Measurements from ENCODE around the gene MKKS.
A peak's percentile ranks its signal among the peaks of the same experiment; 100 is the strongest.

Gene MKKS

DNA sequence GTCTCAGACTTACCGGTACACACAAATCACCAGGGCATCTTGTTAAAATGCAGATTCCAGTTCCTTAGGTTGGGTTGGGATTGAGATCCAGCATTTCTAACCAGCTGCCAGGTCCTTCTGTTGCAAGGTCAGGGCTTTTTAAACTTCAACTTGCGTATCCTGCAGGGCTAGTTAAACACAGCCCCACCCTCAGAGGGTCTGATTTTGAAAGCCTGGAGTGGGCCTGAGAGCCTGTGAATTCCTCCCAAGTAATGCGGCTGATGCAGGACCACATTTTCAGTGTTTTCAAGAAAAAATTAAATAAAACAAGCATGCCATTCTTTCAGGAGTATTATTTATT lies 65.3 kb downstream of the MKKS start:
- no peak for DNase-seq (ENCODE audit: low read depth)

DNA sequence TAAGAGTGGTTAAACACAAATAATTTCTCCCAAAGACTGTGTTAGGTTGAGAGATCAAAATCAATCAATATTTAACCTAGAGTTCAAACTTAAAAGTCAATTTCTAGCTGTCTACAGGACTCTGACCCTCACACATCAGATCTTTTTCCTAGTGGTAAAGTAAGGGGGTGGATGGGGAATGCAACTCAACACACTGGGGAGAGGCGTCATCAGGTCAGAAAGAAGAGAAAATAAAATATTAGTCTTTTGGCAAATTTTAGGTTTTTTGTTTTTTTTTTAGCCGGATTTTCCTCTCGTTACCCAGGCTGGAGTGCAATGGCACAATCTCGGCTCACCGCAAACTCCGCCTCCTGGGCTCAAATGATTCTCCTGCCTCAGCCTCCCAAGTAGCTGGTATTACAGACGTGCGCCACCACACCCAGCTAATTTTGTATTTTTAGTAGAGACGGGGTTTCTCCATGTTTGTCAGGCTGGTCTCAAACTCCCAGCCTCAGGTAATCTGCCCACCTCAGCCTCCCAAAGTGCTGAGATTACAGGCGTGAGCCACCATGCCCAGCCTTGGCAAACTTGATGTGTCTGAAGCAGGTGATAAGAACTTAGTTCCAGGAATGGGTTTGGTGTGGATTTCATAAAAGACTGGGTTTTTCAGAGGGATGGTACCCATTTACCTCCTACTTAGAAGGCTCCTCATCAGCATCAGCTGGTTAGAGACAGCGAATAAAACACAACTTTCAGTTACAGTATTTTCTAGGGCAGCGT lies 65.9 kb downstream of the MKKS start:
- DNase-seq (ENCODE audit: low read depth), result no peak

DNA sequence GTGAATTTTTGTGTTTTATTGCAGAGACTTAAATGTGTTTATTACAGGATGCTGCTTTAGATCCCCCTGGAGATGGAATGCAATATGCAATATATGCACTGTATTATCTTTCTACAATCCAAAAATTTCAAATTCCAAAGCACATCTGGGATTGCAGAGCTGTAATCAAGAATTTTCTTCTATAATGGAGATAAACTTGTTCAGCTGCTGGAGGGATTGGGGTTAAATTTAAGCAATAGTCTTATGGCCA lies 66.4 kb downstream of the MKKS start:
- no peak for DNase-seq (ENCODE audit: low read depth)

DNA sequence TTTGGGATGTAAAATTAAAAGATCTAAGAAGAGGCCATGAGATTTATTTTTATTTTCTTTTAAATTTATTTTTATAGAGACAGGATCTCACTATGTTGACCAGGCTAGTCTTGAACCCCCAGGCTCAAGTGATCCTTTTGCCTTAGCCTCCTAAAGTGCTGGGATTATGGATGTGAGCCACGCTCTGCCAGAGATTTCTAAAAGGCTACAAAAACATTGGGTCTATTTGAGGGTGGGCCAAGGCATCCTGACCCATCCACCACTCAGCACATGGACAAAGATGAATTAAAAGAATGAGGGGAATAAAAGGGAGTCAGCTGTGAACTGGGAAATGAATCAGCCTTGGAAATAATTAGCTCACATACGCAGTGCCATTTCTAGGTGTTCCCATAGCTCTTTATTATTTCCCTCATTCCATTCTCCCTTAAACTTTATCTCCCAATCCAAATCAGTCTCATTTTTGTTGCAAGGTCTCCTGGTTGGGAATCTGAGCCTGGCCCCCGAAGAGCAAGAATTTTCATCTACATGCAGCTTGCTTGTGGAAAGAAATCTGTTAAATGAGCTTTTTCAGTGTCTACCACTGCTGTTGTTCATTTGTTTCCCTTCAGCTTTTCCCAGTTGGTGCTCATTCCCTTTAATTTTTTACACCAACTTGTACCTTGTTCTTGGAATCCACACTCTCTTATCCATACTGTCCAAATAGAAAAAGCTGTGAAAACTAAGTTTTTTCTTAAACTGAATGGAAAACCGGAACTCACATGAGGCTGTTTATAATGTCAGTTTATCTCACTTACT lies 66.9 kb downstream of the MKKS start:
- no peak for DNase-seq (ENCODE audit: low read depth)

DNA sequence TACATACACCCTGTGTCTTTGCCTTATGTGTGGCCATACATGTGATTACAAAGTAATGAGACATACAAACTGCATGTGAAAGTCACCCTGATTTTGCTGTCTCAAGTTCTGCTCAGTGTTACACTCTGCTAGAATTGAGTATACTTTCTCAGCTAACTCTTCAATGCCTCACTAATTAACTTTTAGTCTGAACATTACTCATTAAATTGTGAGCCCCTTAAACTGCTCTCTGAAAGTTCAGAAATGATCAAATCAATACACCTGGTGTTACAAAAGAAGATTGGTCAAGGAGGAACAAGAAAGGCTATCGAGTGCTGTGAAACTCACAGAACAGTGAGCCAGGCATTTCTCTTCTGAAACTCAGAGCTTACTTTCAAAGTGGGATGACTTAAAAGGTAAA lies 71.3 kb downstream of the MKKS start:
- DNase-seq (ENCODE audit: low read depth), result no peak

DNA sequence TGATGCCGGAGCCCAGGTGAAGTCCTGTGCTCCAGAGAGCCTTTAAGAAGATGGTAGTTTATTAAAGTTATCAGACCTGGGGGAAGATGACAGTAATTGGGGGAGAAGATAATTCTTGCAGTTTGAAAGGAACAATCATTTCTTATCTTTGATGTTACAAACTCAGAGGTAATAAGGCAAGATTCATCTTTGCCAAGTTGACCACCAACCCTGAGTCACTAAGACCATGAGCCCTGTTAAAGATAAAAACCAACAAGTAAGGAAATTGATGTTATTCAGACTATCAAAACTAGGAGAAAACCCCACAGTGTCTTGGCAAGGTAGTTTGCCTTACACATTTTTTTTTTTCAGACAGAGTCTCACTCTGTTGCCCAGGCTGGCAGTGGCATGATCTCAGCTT lies 73.1 kb downstream of the MKKS start:
- no peak for DNase-seq (ENCODE audit: low read depth)

DNA sequence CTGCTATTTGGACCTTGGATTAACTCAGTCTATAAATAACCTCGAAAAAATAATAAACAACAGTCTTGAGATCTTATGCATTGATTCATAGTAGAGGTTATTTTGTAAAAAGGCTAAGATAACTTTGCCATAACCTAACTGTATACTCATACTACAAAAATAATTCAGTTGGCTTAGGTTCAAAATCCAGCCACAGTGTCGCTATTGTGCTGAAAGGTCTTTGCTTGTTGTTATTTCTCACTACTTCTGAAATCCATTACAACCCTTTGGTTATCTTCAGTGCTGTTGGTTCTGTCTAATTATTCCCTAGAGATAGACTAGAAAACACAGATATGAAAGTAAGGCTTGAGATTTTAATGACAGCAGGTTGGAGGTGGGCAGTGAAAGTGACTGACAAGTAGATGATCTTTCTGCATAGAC lies 74.4 kb downstream of the MKKS start:
- peak; percentile 30 for DNase-seq (ENCODE audit: low read depth)

DNA sequence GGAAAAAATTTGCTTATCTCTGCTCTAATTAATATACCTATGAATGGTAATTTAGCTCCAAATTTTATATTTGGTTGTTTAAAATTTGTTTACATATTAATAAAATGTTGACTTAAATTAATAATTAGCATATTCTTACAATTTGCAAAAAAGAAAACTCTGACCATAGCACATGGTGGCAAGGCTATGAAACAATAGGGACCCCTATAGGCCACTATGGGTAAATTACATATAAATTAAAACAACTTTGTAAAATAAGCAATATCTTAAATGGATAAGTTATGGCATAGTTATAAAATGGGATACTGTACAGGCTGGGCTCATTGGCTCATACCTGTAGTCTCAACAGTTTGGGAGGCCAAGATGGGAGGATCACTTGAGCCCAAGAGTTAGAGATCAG lies 76.0 kb downstream of the MKKS start:
- peak; percentile 25 for DNase-seq (ENCODE audit: low read depth)

DNA sequence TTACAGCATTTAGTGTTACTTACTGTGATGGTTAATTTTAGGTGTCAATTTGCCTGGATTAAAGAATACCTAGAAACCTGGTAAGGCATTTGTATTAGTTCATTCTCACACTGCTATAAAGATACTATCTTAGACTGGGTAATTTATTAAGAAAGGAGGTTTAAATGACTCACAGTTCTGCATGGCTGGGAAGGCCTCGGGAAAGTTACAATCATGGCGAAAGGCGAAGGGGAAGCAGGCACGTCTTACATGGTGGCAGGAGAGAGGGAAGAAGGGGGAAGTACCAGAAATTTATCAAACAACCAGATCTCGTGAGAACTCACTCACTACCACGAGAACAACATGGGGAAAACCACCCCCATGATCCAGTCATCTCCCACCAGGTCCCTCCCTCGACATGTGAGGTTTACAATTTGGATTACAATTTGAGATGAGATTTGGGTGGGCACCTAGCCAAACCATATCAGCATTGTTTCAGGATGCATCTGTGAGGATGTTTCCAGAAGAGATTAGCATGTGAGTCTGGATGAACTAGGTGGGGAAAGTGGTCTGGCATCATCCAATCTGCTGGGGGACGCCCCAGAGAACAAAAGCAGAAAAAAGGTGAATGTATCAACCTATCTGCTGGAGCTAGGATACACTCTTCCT lies 76.8 kb downstream of the MKKS start:
- DNase-seq (ENCODE audit: low read depth), result no peak

DNA sequence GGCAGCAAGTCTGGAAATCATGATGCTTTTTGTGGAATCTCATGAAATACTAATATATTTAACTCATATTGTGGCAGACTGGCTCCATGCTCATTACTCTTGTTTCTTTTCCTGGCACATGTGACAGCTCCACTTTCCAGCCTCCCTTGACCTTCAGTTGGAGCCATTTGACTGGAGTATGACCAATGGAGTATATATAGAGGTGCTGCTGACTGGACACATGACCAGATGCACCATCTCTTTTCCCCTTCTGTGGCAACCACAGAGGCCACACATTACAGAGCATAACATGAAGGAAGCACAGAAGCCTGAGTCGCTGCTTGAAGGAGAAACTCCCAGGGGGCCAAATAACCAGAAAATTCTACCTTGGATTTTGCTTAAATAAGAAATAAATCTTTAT lies 77.4 kb downstream of the MKKS start:
- no peak for DNase-seq (ENCODE audit: low read depth)

DNA sequence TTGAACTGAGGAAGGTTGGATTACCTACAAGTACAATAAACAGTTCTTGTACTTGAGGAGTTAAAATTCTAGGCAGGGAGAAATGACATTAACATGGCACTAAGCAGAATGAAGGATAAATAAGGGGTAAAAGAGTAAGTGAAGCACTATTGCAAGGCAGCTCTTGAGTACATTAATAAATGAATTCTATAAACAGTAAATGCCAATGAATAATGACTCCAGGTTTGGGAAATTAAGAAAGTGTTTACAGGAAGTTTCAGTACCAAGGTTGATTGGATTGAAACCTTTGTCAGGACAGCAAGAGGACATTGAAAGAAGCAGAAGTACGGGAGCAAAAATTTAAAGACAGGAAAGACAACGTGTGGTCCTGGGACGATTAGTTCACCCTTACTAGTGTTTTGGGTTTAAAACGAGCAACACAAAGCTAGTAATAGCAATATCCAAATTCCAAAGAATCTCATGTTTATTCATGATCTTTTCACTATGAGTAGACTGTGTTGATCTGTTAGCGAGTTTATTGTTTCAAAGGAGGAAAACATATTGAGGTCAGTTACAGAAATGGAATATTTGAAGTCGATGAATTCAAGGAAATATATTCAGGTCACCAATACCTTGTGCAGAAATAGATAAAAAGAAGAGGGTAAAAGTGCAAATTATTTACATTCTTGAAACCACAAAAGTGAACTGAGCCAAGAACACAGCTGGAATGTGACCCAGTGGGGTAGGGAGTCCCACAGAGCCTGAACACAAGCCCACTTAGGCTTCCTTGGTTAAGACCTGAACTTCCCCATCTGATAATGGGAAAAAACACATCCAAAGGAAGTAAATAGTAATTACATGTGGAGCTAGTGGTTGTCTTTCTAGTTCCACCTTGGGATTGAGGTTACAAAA lies 80.8 kb downstream of the MKKS start:
- DNase-seq (ENCODE audit: low read depth), result no peak

All from EH (cell line).